Gastroesophageal sphincter (tissue), 3 donors: ENCODE results near the gene LRIT2.
"Not testable (repeated sequence)": the region's sequence is repeated elsewhere in the genome, so short reads cannot be mapped to it uniquely, and the experiment has no call there.

Source experiments
- CTCF ChIP-seq, 4 experiments: fragments of 200-600 bp in 2 of 4; fragments of 450-650 bp in 2 of 4; sonication (generic) in 1 of 4; IDR thresholded peaks; one replicate each; pipeline ENCODE4 v1.5.1; 2017 to 2019; ENCODE audit warnings: antibody characterized with exemption in 4 of 4, mild to moderate bottlenecking in 2 of 4, moderate library complexity in 2 of 4
- EP300 ChIP-seq: sonication (generic); formaldehyde crosslinking; IDR thresholded peaks from one replicate; pipeline ENCODE4 v1.6.1; 2017; ENCODE audit warnings: antibody characterized with exemption, mild to moderate bottlenecking
- POLR2A ChIP-seq, 2 donors: fragments of 450-650 bp; IDR thresholded peaks; one replicate each; pipeline ENCODE4 v1.6.1; 2017; ENCODE audit warnings: antibody characterized with exemption in 2 of 2, mild to moderate bottlenecking in 2 of 2, moderate library complexity in 1 of 2
- POLR2AphosphoS5 ChIP-seq: sonication (generic); formaldehyde crosslinking; IDR thresholded peaks from one replicate; pipeline ENCODE4 v1.6.1; 2017; ENCODE audit warnings: antibody characterized with exemption

- not testable (repeated sequence) for TF ChIP-seq CTCF (IDR thresholded peaks at IDR 0.05); POLR2A (IDR thresholded peaks at IDR 0.05); EP300; POLR2AphosphoS5
Measured at GRCh38 chr10:84171700-84172466, 53.5 kb downstream of the LRIT2 start.
